K562 (cell line): ENCODE measurements around the gene ZC3H8. TPM values are rescaled to one million over a fixed set of nuclear protein-coding genes. Genes with fewer than 3 reads are reported as not detected.

Source experiments
- ARID1B ChIP-seq: fragments of 450-650 bp; IDR thresholded peaks from 2 replicates; pipeline ENCODE4 v1.6.1; 2016; ENCODE audit warnings: antibody characterized with exemption, mild to moderate bottlenecking, inconsistent platforms
- CREB1 ChIP-seq, 2 experiments: sonication (generic) in 1 of 2; formaldehyde crosslinking in 1 of 2; IDR thresholded peaks; 2 replicates each; pipeline versions ENCODE4 v1.6.1 to v1.8.0; 2012 to 2022; ENCODE audit warnings: inconsistent platforms in 1 of 2, mild to moderate bottlenecking in 1 of 2, missing genetic modification reagents in 1 of 2, moderate library complexity in 1 of 2
- DACH1 ChIP-seq: fragments of 450-650 bp; IDR thresholded peaks from 2 replicates; pipeline ENCODE4 v1.6.1; 2018; ENCODE audit not compliant: partially characterized antibody
- GTF2A2 ChIP-seq: IDR thresholded peaks from 2 replicates; pipeline ENCODE4 v1.6.1; 2016; ENCODE audit warnings: mild to moderate bottlenecking, missing genetic modification characterization, missing compliant biosample characterization
- HOXB6 ChIP-seq: fragments of 250-450 bp; sonication (Bioruptor Pico); IDR thresholded peaks from 2 replicates; pipeline ENCODE4 v1.5.1; 2022; ENCODE audit warnings: mild to moderate bottlenecking, borderline replicate concordance
- KDM5B ChIP-seq: fragments of 200-600 bp; sonication (generic); IDR thresholded peaks from 2 replicates; pipeline ENCODE4 v1.6.1; 2012; ENCODE audit warnings: low read depth, mild to moderate bottlenecking, moderate library complexity, low read length, control low read depth, inconsistent platforms; ENCODE audit not compliant: insufficient replicate concordance
- MAFG ChIP-seq: fragments of 450-650 bp; conservative IDR thresholded peaks from 2 replicates; pipeline ENCODE4 v1.6.1; 2016; ENCODE audit warnings: missing genetic modification characterization, missing compliant biosample characterization
- MBD2 ChIP-seq: sonication (generic); IDR thresholded peaks from 2 replicates; pipeline ENCODE4 v1.6.1; 2016; ENCODE audit warnings: low read depth, borderline replicate concordance
- NCOR1 ChIP-seq: fragments of 450-650 bp; IDR thresholded peaks from 2 replicates; pipeline ENCODE4 v1.6.1; 2016; ENCODE audit warnings: mild to moderate bottlenecking, moderate library complexity
- SMAD4 ChIP-seq: fragments of 250-450 bp; sonication (Bioruptor Pico); conservative IDR thresholded peaks from 2 replicates; pipeline ENCODE4 v1.8.0; 2021; ENCODE audit warnings: inconsistent platforms, mild to moderate bottlenecking, moderate library complexity
- SMARCA4 ChIP-seq: fragments of 450-650 bp; IDR thresholded peaks from 2 replicates; pipeline ENCODE4 v1.6.1; 2016
- SOX6 ChIP-seq: fragments of 450-650 bp; IDR thresholded peaks from 2 replicates; pipeline ENCODE4 v1.6.1; 2014; ENCODE audit warnings: mild to moderate bottlenecking
- SRSF9 ChIP-seq: fragments of 200-400 bp; formaldehyde crosslinking; IDR thresholded peaks from 2 replicates; pipeline ENCODE4 v1.6.1; 2017; ENCODE audit warnings: low read depth, low read length, borderline replicate concordance
- TAF7 ChIP-seq: fragments of 450-650 bp; IDR thresholded peaks from 2 replicates; pipeline ENCODE4 v1.6.1; 2016; ENCODE audit warnings: missing genetic modification characterization, missing compliant biosample characterization
- ZNF766 ChIP-seq: fragments of 200-800 bp; sonication (Bioruptor generic); conservative IDR thresholded peaks from 2 replicates; pipeline ENCODE4 v1.6.1; 2016; ENCODE audit warnings: missing genetic modification characterization, missing compliant biosample characterization
- polyA plus RNA-seq, 8 experiments: library from polyadenylated mRNA; depleted of rRNA in 4 of 8; stranded (reverse) in 5 of 8; unstranded in 3 of 8; fragments of >200 nt; fragmentation: Nextera tagmentation in 2 of 8; fragmentation: Illumina TruSeq in 1 of 8; extraction: Ambion mirVana in 2 of 8; extraction: Trizol in 1 of 8; gene quantifications; 2 replicates each; pipeline versions ENCODE4 v1.2.1 to v1.2.3, GENCODE V29; 2011 to 2014; ENCODE audit warnings: inconsistent platforms in 1 of 8, missing spikeins in 1 of 8
- total RNA-seq, 7 experiments: library from RNA; depleted of rRNA in 6 of 7; stranded (reverse); fragments of >200 nt in 6 of 7; fragmentation: Illumina TruSeq in 2 of 7; extraction: Trizol in 2 of 7; gene quantifications; 2 replicates each; pipeline versions ENCODE4 v1.2.1 to v1.2.3, GENCODE V29; 2011 to 2021; ENCODE audit warnings: low replicate concordance in 1 of 7
- TF ChIP-seq, protein P1 (sequence below), 2 experiments: fragments of 150-350 bp in 1 of 2; IDR thresholded peaks; 2 replicates each; pipeline ENCODE4 v1.6.1; 2012 to 2016; ENCODE audit warnings: low read depth in 2 of 2, low read length in 2 of 2, mild to moderate bottlenecking in 1 of 2, moderate library complexity in 1 of 2
- TF ChIP-seq, protein P2 (sequence below): fragments of 200-800 bp; sonication (Bioruptor generic); IDR thresholded peaks from 2 replicates; pipeline ENCODE4 v1.6.1; 2017; ENCODE audit warnings: missing genetic modification characterization, missing compliant biosample characterization
- TF ChIP-seq, protein P3 (sequence below): fragments of 150-350 bp; IDR thresholded peaks from 2 replicates; pipeline ENCODE4 v1.6.1; 2014; ENCODE audit warnings: low read depth, mild to moderate bottlenecking, low read length, borderline replicate concordance
- TF ChIP-seq, protein P4 (sequence below): sonication (generic); formaldehyde crosslinking; IDR thresholded peaks from 2 replicates; pipeline ENCODE4 v1.5.0; 2020; ENCODE audit warnings: missing genetic modification reagents

The ZC3H8 gene
- total and polyA plus RNA-seq, 9 of the 15 experiments (the other 6 are each of a cell fraction or from before 2014, with no cell fraction given): 11.6 to 41.5 (median 27.5) TPM

DNA sequence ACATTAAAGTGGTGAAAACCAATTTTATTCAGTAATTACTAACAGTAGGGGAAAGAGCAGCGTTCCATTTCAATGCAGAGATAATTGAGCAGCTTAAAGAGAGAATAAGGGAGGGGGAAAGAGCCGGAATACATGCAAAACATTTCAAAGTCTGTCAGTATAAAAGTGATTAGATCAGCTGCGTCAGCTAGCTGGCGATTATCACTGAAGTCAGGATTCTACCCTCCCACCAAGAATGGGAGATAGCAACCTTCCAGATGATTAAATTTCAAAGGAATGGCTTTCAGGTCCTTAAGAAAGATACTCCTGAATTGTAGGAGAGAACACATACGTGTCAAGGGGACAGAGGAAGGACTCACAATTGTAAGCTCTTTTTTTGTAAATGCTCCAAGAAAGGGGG, 17.8 kb upstream of the ZC3H8 start (continued):
- TF ChIP-seq, protein P1, sequence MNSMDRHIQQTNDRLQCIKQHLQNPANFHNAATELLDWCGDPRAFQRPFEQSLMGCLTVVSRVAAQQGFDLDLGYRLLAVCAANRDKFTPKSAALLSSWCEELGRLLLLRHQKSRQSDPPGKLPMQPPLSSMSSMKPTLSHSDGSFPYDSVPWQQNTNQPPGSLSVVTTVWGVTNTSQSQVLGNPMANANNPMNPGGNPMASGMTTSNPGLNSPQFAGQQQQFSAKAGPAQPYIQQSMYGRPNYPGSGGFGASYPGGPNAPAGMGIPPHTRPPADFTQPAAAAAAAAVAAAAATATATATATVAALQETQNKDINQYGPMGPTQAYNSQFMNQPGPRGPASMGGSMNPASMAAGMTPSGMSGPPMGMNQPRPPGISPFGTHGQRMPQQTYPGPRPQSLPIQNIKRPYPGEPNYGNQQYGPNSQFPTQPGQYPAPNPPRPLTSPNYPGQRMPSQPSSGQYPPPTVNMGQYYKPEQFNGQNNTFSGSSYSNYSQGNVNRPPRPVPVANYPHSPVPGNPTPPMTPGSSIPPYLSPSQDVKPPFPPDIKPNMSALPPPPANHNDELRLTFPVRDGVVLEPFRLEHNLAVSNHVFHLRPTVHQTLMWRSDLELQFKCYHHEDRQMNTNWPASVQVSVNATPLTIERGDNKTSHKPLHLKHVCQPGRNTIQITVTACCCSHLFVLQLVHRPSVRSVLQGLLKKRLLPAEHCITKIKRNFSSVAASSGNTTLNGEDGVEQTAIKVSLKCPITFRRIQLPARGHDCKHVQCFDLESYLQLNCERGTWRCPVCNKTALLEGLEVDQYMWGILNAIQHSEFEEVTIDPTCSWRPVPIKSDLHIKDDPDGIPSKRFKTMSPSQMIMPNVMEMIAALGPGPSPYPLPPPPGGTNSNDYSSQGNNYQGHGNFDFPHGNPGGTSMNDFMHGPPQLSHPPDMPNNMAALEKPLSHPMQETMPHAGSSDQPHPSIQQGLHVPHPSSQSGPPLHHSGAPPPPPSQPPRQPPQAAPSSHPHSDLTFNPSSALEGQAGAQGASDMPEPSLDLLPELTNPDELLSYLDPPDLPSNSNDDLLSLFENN (IDR thresholded peaks at IDR 0.05; ENCODE audit: low read depth in 2 of 2, low read length in 2 of 2): 0 out of 4 replicates have a peak, but pooled peaks of 1 of the 2 experiments have one; percentile 39
- TF ChIP-seq, protein P2, sequence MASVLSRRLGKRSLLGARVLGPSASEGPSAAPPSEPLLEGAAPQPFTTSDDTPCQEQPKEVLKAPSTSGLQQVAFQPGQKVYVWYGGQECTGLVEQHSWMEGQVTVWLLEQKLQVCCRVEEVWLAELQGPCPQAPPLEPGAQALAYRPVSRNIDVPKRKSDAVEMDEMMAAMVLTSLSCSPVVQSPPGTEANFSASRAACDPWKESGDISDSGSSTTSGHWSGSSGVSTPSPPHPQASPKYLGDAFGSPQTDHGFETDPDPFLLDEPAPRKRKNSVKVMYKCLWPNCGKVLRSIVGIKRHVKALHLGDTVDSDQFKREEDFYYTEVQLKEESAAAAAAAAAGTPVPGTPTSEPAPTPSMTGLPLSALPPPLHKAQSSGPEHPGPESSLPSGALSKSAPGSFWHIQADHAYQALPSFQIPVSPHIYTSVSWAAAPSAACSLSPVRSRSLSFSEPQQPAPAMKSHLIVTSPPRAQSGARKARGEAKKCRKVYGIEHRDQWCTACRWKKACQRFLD (CRISPR knock-in tag): 0 out of 2 replicates have a peak, but pooled peaks have one; percentile 2
- TF ChIP-seq MAFG (tag) (peak; percentile 59), GTF2A2 (tag) (no peak), SMAD4 (CRISPR knock-in tag) (0 out of 2 replicates have a peak, but pooled peaks have one; percentile 8), SOX6 (peak; percentile 48; the same call in 1 of the 2 replicates), HOXB6 (CRISPR knock-in tag) (no peak), SRSF9 (no peak), CREB1 (IDR thresholded peaks at IDR 0.05) (0 out of 2 replicates have a peak, but pooled peaks have one; percentile 34), CREB1 (CRISPR knock-in tag; IDR thresholded peaks at IDR 0.05) (no peak), ZNF766 (CRISPR knock-in tag) (0 out of 2 replicates have a peak, but pooled peaks have one; percentile 3), TAF7 (tag) (no peak), DACH1 (peak; percentile 36), MBD2 (no peak), ARID1B (peak; percentile 90), KDM5B (peak; percentile 2), NCOR1 (peak; percentile 49; the same call in 1 of the 2 replicates), SMARCA4 (peak; percentile 90)
- TF ChIP-seq, protein P3, sequence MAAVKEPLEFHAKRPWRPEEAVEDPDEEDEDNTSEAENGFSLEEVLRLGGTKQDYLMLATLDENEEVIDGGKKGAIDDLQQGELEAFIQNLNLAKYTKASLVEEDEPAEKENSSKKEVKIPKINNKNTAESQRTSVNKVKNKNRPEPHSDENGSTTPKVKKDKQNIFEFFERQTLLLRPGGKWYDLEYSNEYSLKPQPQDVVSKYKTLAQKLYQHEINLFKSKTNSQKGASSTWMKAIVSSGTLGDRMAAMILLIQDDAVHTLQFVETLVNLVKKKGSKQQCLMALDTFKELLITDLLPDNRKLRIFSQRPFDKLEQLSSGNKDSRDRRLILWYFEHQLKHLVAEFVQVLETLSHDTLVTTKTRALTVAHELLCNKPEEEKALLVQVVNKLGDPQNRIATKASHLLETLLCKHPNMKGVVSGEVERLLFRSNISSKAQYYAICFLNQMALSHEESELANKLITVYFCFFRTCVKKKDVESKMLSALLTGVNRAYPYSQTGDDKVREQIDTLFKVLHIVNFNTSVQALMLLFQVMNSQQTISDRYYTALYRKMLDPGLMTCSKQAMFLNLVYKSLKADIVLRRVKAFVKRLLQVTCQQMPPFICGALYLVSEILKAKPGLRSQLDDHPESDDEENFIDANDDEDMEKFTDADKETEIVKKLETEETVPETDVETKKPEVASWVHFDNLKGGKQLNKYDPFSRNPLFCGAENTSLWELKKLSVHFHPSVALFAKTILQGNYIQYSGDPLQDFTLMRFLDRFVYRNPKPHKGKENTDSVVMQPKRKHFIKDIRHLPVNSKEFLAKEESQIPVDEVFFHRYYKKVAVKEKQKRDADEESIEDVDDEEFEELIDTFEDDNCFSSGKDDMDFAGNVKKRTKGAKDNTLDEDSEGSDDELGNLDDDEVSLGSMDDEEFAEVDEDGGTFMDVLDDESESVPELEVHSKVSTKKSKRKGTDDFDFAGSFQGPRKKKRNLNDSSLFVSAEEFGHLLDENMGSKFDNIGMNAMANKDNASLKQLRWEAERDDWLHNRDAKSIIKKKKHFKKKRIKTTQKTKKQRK: no peak
- TF ChIP-seq, protein P4, sequence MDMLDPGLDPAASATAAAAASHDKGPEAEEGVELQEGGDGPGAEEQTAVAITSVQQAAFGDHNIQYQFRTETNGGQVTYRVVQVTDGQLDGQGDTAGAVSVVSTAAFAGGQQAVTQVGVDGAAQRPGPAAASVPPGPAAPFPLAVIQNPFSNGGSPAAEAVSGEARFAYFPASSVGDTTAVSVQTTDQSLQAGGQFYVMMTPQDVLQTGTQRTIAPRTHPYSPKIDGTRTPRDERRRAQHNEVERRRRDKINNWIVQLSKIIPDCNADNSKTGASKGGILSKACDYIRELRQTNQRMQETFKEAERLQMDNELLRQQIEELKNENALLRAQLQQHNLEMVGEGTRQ: no peak
